SK-N-SH (cell line): ENCODE measurements around the gene RAD51B. TPM values are rescaled to one million over a fixed set of nuclear protein-coding genes. Genes with fewer than 3 reads are reported as not detected.

Experiments used
- CTCF ChIA-PET: fragments of 300-600, 350-600 bp; formaldehyde crosslinking; extraction: SDS; loops from one replicate; lab custom pipeline; 2021; lab: Yijun Ruan, JAX
- POLR2A ChIA-PET: fragments of 350-600 bp; sonication (Branson Sonifier 250); formaldehyde crosslinking; extraction: SDS; loops from one replicate; lab custom pipeline; 2020; ENCODE audit warnings: antibody characterized with exemption, inconsistent platforms; lab: Yijun Ruan, JAX
- DNase-seq: peaks from one replicate; pipeline ENCODE4 v3.0.0; 2012
- H2AFZ ChIP-seq: fragments of 200-600 bp; sonication (generic); 2 replicates; pipeline ENCODE4 v1.8.1; 2016; ENCODE audit warnings: antibody characterized with exemption, mild to moderate bottlenecking, low read depth
- H3F3A ChIP-seq: fragments of 200-600 bp; sonication (generic); replicated peaks from 2 replicates; pipeline ENCODE3; 2016; ENCODE audit warnings: antibody characterized with exemption, mild to moderate bottlenecking; ENCODE audit not compliant: insufficient read depth
- H3K27ac ChIP-seq, 2 experiments: fragments of 200-500 bp in 1 of 2; fragments of 200-600 bp in 1 of 2; sonication (Bioruptor generic) in 1 of 2; sonication (generic), shearing (Covaris generic) in 1 of 2; 2 replicates each; pipeline versions ENCODE4 v1.5.1 to v1.6.1; 2014 to 2016; ENCODE audit warnings: low read depth in 2 of 2, inconsistent platforms in 1 of 2, low read length in 1 of 2, mild to moderate bottlenecking in 1 of 2, mixed read lengths in 1 of 2
- H3K27me3 ChIP-seq: fragments of 200-600 bp; sonication (generic), shearing (Covaris generic); 2 replicates; pipeline ENCODE4 v1.6.1; 2016; ENCODE audit warnings: mixed run types; ENCODE audit not compliant: insufficient read depth
- H3K36me3 ChIP-seq, 2 experiments: fragments of 200-500 bp in 1 of 2; fragments of 200-600 bp in 1 of 2; sonication (Bioruptor generic) in 1 of 2; sonication (generic) in 1 of 2; replicated peaks in 1 of 2; 2 replicates each; pipeline versions ENCODE3 to v1.5.1; 2014 to 2016; ENCODE audit warnings: low read length in 1 of 2, mild to moderate bottlenecking in 1 of 2; ENCODE audit not compliant: insufficient read depth in 2 of 2, control insufficient read depth in 1 of 2
- H3K4me1 ChIP-seq, 2 experiments: fragments of 200-500 bp in 1 of 2; fragments of 200-600 bp in 1 of 2; sonication (Bioruptor generic) in 1 of 2; sonication (generic), shearing (Covaris generic) in 1 of 2; 2 replicates each; pipeline versions ENCODE4 v1.5.1 to v1.6.1; 2014 to 2016; ENCODE audit warnings: low read depth in 1 of 2, low read length in 1 of 2, mixed run types in 1 of 2; ENCODE audit not compliant: insufficient read depth in 2 of 2, control insufficient read depth in 1 of 2
- H3K4me2 ChIP-seq: fragments of 200-600 bp; sonication (generic), shearing (Covaris generic); 2 replicates; pipeline ENCODE4 v1.6.1; 2017; ENCODE audit warnings: mixed run types
- H3K4me3 ChIP-seq, 2 experiments: fragments of 200-500 bp in 1 of 2; fragments of 200-600 bp in 1 of 2; sonication (Bioruptor generic) in 1 of 2; sonication (generic), shearing (Covaris generic) in 1 of 2; 2 replicates each; pipeline versions ENCODE4 v1.5.1 to v1.8.1; 2014 to 2016; ENCODE audit warnings: low read depth in 2 of 2, inconsistent platforms in 1 of 2, low read length in 1 of 2, mild to moderate bottlenecking in 1 of 2, mixed read lengths in 1 of 2, moderate library complexity in 1 of 2
- H3K79me2 ChIP-seq: fragments of 200-600 bp; sonication (generic); 2 replicates; pipeline ENCODE4 v1.8.1; 2017; ENCODE audit warnings: mild to moderate bottlenecking; ENCODE audit not compliant: insufficient read depth
- H3K9ac ChIP-seq: fragments of 200-600 bp; sonication (generic); 2 replicates; pipeline ENCODE4 v1.6.1; 2017; ENCODE audit warnings: mixed run types
- H3K9me2 ChIP-seq: fragments of 200-600 bp; sonication (generic); 2 replicates; pipeline ENCODE4 v1.6.1; 2017; ENCODE audit warnings: mixed run types
- H3K9me3 ChIP-seq: fragments of 200-600 bp; sonication (generic); 2 replicates; pipeline ENCODE4 v1.6.1; 2017; ENCODE audit warnings: mixed run types, mild to moderate bottlenecking, moderate library complexity
- H4K20me1 ChIP-seq: fragments of 200-600 bp; sonication (generic); 2 replicates; pipeline ENCODE4 v1.6.1; 2017; ENCODE audit warnings: mild to moderate bottlenecking, mixed run types; ENCODE audit not compliant: insufficient read depth
- CHD2 ChIP-seq: fragments of 150-350 bp; IDR thresholded peaks from 2 replicates; pipeline ENCODE4 v1.6.1; 2018; ENCODE audit warnings: low read length; ENCODE audit not compliant: partially characterized antibody
- CTCF ChIP-seq: fragments of 200-600 bp; sonication (generic); IDR thresholded peaks from 2 replicates; pipeline ENCODE4 v1.6.1; 2017; ENCODE audit warnings: antibody characterized with exemption, mild to moderate bottlenecking, moderate library complexity
- ELF1 ChIP-seq: IDR thresholded peaks from 2 replicates; pipeline ENCODE4 v1.4.0; 2012
- GABPA ChIP-seq: IDR thresholded peaks from 2 replicates; pipeline ENCODE4 v1.4.0; 2012; ENCODE audit warnings: low read depth, mild to moderate bottlenecking
- GATA2 ChIP-seq: sonication (generic); formaldehyde crosslinking; IDR thresholded peaks from 2 replicates; pipeline ENCODE4 v1.5.0; 2020; ENCODE audit warnings: mild to moderate bottlenecking, missing genetic modification reagents
- MAX ChIP-seq: IDR thresholded peaks from 2 replicates; pipeline ENCODE4 v1.4.0; 2012; ENCODE audit warnings: low read depth
- MEF2A ChIP-seq: IDR thresholded peaks from 2 replicates; pipeline ENCODE4 v1.4.0; 2012; ENCODE audit warnings: low read depth, borderline replicate concordance
- NFIC ChIP-seq: IDR thresholded peaks from 2 replicates; pipeline ENCODE4 v1.4.0; 2012; ENCODE audit warnings: borderline replicate concordance
- NRF1 ChIP-seq: IDR thresholded peaks from 2 replicates; pipeline ENCODE4 v1.6.1; 2012; ENCODE audit warnings: low read depth, mild to moderate bottlenecking, low read length
- RAD21 ChIP-seq: IDR thresholded peaks from 2 replicates; pipeline ENCODE4 v1.6.1; 2012; ENCODE audit warnings: mild to moderate bottlenecking, low read length
- RCOR1 ChIP-seq: fragments of 150-350 bp; IDR thresholded peaks from 2 replicates; pipeline ENCODE4 v1.6.1; 2017; ENCODE audit warnings: antibody characterized with exemption, low read length
- REST ChIP-seq: IDR thresholded peaks from 2 replicates; pipeline ENCODE4 v1.6.1; 2012; ENCODE audit warnings: mild to moderate bottlenecking, low read depth, low read length, moderate library complexity
- RFX5 ChIP-seq: IDR thresholded peaks from 2 replicates; pipeline ENCODE4 v1.6.1; 2012; ENCODE audit warnings: mild to moderate bottlenecking, improper control_type of control experiment, low read length
- SIN3A ChIP-seq: IDR thresholded peaks from 2 replicates; pipeline ENCODE4 v1.6.1; 2012; ENCODE audit warnings: low read depth, mild to moderate bottlenecking, low read length, moderate library complexity, borderline replicate concordance
- SMC3 ChIP-seq: IDR thresholded peaks from 2 replicates; pipeline ENCODE4 v1.6.1; 2012; ENCODE audit warnings: low read depth, low read length, improper control_type of control experiment
- TAF1 ChIP-seq: IDR thresholded peaks from 2 replicates; pipeline ENCODE4 v1.6.1; 2012; ENCODE audit warnings: low read depth, mild to moderate bottlenecking, low read length, moderate library complexity, borderline replicate concordance
- USF1 ChIP-seq: IDR thresholded peaks from 2 replicates; pipeline ENCODE4 v1.4.0; 2012; ENCODE audit warnings: low read depth, borderline replicate concordance
- YY1 ChIP-seq: IDR thresholded peaks from 2 replicates; pipeline ENCODE4 v1.4.0; 2012; ENCODE audit warnings: low read depth, mild to moderate bottlenecking
- WGBS: methylation state at CpG from one replicate; pipeline ENCODE4 v1.1.6; 2017; ENCODE audit warnings: low lambda C conversion rate; 5-methylcytosine and 5-hydroxymethylcytosine counted together
- polyA plus RNA-seq, 3 experiments: library from polyadenylated mRNA; depleted of rRNA; stranded (reverse); fragments of >200 nt; gene quantifications; 2 replicates each; pipeline ENCODE4 v1.2.3, GENCODE V29; 2012

Gene RAD51B
- polyA plus RNA-seq, 1 of the 3 experiments (the other 2 are of a cell fraction), result 6.0 TPM

- no peak for TF ChIP-seq NRF1
- TF ChIP-seq RFX5, result no peak
- TF ChIP-seq CHD2, result no peak
- no peak for TF ChIP-seq SMC3
- TF ChIP-seq RAD21, result no peak
- no peak for TF ChIP-seq YY1
- no peak for TF ChIP-seq RCOR1
- no peak for TF ChIP-seq GATA2 (CRISPR knock-in tag)
- no peak for TF ChIP-seq TAF1
- no peak for TF ChIP-seq GABPA
- no peak for TF ChIP-seq CTCF
- TF ChIP-seq MEF2A, result no peak
- CTCF ChIA-PET, result interaction anchor here (0.6 kb wide), 1 partner anchor 1812 kb away, joined by 3 read pairs; no protein-coding TSS in a partner anchor
- Histone ChIP-seq H3K9me2 (no peaks in the 10 kb centered on the region), H3K4me2 (no peak overlapping the region), H3K79me2 (no peaks in the 10 kb centered on the region), H3K36me3 (no peaks in the 10 kb centered on the region), H3K9me3 (no peaks in the 10 kb centered on the region), H3F3A (peaks cover 3% of the 10 kb centered on the region), H3K4me1 (peaks cover 13 to 21% of the 10 kb centered on the region in 2 experiments; a peak in 3 of 4 replicates), H3K4me3 (no peak overlapping the region), H2AFZ (no peak overlapping the region), H3K27me3 (no peaks in the 10 kb centered on the region), H3K27ac (no peak overlapping the region), H4K20me1 (no peaks in the 10 kb centered on the region), H3K9ac (no peak overlapping the region)
- DNase-seq, result no peak
- 97% methylated on average over 2 of the region's 2 CpGs for WGBS
- POLR2A ChIA-PET, result no interaction called here
These were observed 571.2 kb downstream of the RAD51B start for GRCh38 chr14:68390741-68391140.

- peak overlapping the region in 1 of 2 experiments; percentile 21; a peak in 1 of 4 replicates for H3K27ac ChIP-seq
- ChIA-PET POLR2A (no interaction called here), CTCF (interaction anchor here (0.6 kb wide), 1 partner anchor 1812 kb away, joined by 3 read pairs; no protein-coding TSS in a partner anchor)
These were observed 571.9 kb downstream of the RAD51B start for GRCh38 chr14:68391311-68392014.

More at GRCh38 chr14:68391311-68392014, 571.9 kb downstream of the RAD51B start:
- no peaks in the 10 kb centered on the region for H3K79me2 ChIP-seq
- no peak for TF ChIP-seq GATA2 (CRISPR knock-in tag)
- TF ChIP-seq USF1, result no peak
- TF ChIP-seq ELF1, result no peak
- no peak for TF ChIP-seq MAX
- no peak for TF ChIP-seq NFIC
- TF ChIP-seq GABPA, result no peak
- TF ChIP-seq TAF1, result no peak
- TF ChIP-seq SIN3A, result no peak
- TF ChIP-seq RAD21, result no peak
- TF ChIP-seq REST, result no peak
- no peaks in the 10 kb centered on the region for H3K36me3 ChIP-seq
- DNase-seq, result no peak
- H3K9me3 ChIP-seq, result no peaks in the 10 kb centered on the region
- H3K9me2 ChIP-seq, result no peaks in the 10 kb centered on the region
- H3K27me3 ChIP-seq, result no peaks in the 10 kb centered on the region
- no peak overlapping the region for H3K4me3 ChIP-seq
- peaks cover 3% of the 10 kb centered on the region for H3F3A ChIP-seq
- H3K9ac ChIP-seq, result no peak overlapping the region
- no peaks in the 10 kb centered on the region for H4K20me1 ChIP-seq
- no peak overlapping the region for H2AFZ ChIP-seq
- 90% methylated on average over 4 of the region's 4 CpGs for WGBS
- peaks cover 13 to 19% of the 10 kb centered on the region in 2 experiments; a peak in 3 of 4 replicates for H3K4me1 ChIP-seq
- no peak overlapping the region; the same call in 1 of the 2 replicates for H3K4me2 ChIP-seq
